Right ventricle myocardium inferior (tissue), 1 donor: ENCODE data around the gene ECEL1. TPM values are rescaled to one million over a fixed set of nuclear protein-coding genes. Genes with fewer than 3 reads are reported as not detected.
A peak's percentile ranks its signal among the peaks of the same experiment; 100 is the strongest.
"Not testable (repeated sequence)": the region's sequence is repeated elsewhere in the genome, so short reads cannot be mapped to it uniquely, and the experiment has no call there.

Experiments
- ATAC-seq: fragments of 200-7000 bp; cut with Tn5 transposase; one replicate; pipeline ENCODE4 v1.9.1; 2020; ENCODE audit warnings: mild to moderate bottlenecking, moderate library complexity
- DNase-seq: peaks from one replicate; pipeline ENCODE4 v3.0.0; 2021; ENCODE audit errors: missing footprints
- intact Hi-C: fragments of 100-400 bp; cut with DNase I; formaldehyde crosslinking; loops from one replicate; pipeline ENCODE4 v1.11.0; 2022
- total RNA-seq: library from RNA; stranded (reverse); fragmentation: NEBNext Ultra II Directional; extraction: Animal tissue kit (Norgen Biotek cat#: 25700); gene quantifications from one replicate; pipeline ENCODE4 v1.2.1, GENCODE V29; 2021
- donor health status: DM: no; HTN: yes; CAD: no; lungs with severe emphysema.

The ECEL1 gene
- total RNA-seq, 1 donor from 2014 or later, result not detected

- intact Hi-C loops, result loop anchor here (5.0 to 10.0 kb wide), 2 partner anchors 114 to 512 kb away; partner anchors contain the start of gene NPPC
- peak; percentile 60 for ATAC-seq
- DNase-seq, result no peak
These were observed 48.5 kb downstream of the ECEL1 start for GRCh38 chr2:232438951-232439757.

- intact Hi-C loops, result loop anchor here (5.0 to 10.0 kb wide), 2 partner anchors 113 to 511 kb away; partner anchors contain the start of gene NPPC
- no peak for ATAC-seq
- DNase-seq, result peak; percentile 23
These were observed 49.5 kb downstream of the ECEL1 start for GRCh38 chr2:232438091-232438490.

- DNase-seq (peak; percentile 53), ATAC-seq (no peak)
- intact Hi-C loops, result loop anchor here (5.0 to 10.0 kb wide), 2 partner anchors 112 to 510 kb away; partner anchors contain the start of gene NPPC
These were observed 50.5 kb downstream of the ECEL1 start for GRCh38 chr2:232437195-232437571.

- intact Hi-C loops, result loop anchor here (5.0 to 10.0 kb wide), 2 partner anchors 112 to 509 kb away; partner anchors contain the start of gene NPPC
- DNase-seq (peak; percentile 51), ATAC-seq (no peak)
These were observed 51.0 kb downstream of the ECEL1 start for GRCh38 chr2:232436381-232437194.

- DNase-seq (peak; percentile 35), ATAC-seq (no peak)
- intact Hi-C loops, result loop anchor here (5.0 to 10.0 kb wide), 2 partner anchors 111 to 509 kb away; partner anchors contain the start of gene NPPC
These were observed 51.8 kb downstream of the ECEL1 start for GRCh38 chr2:232435805-232436204.

GRCh38 chr2:232435375-232435648 lies 52.3 kb downstream of the ECEL1 start:
- DNase-seq (no peak), ATAC-seq (no peak)
- intact Hi-C loops, result loop anchor here (5.0 to 10.0 kb wide), 2 partner anchors 111 to 508 kb away; partner anchors contain the start of gene NPPC

GRCh38 chr2:232434563-232435374 lies 52.9 kb downstream of the ECEL1 start:
- intact Hi-C loops, result loop anchor here (5.0 to 10.0 kb wide), 2 partner anchors 110 to 507 kb away; partner anchors contain the start of gene NPPC
- ATAC-seq (no peak), DNase-seq (peak; percentile 48)

GRCh38 chr2:232434091-232434490 lies 53.5 kb downstream of the ECEL1 start:
- no peak for ATAC-seq
- intact Hi-C loops, result loop anchor here (10.0 kb wide), 1 partner anchor 109 kb away; no protein-coding TSS in a partner anchor
- DNase-seq, result no peak

GRCh38 chr2:232433622-232434021 lies 54.0 kb downstream of the ECEL1 start:
- peak; percentile 11 for DNase-seq
- not testable (repeated sequence) for ATAC-seq
- intact Hi-C loops, result loop anchor here (10.0 kb wide), 1 partner anchor 109 kb away; no protein-coding TSS in a partner anchor

GRCh38 chr2:232432598-232433184 lies 54.9 kb downstream of the ECEL1 start:
- ATAC-seq (no peak), DNase-seq (peak; percentile 39)
- intact Hi-C loops, result loop anchor here (10.0 kb wide), 1 partner anchor 108 kb away; no protein-coding TSS in a partner anchor

- ATAC-seq (no peak), DNase-seq (peak; percentile 45)
- intact Hi-C loops, result loop anchor here (10.0 kb wide), 1 partner anchor 107 kb away; no protein-coding TSS in a partner anchor
These were observed 55.7 kb downstream of the ECEL1 start for GRCh38 chr2:232431705-232432590.

Other genes starting within 250 kb of the ECEL1 start
- gene ALPP, start 109.1 kb downstream of the ECEL1 start, total RNA-seq, result not detected
- not detected for gene ALPG, start 81.0 kb downstream of the ECEL1 start, total RNA-seq
- gene ALPI, start 31.7 kb downstream of the ECEL1 start, total RNA-seq, result not detected
- 0.11 TPM for gene PRSS56, start 32.6 kb upstream of the ECEL1 start, total RNA-seq
- not detected for gene CHRND, start 38.3 kb upstream of the ECEL1 start, total RNA-seq
- gene CHRNG, start 51.9 kb upstream of the ECEL1 start, total RNA-seq, result not detected
- gene TIGD1, start 62.7 kb upstream of the ECEL1 start, total RNA-seq, result 2.0 TPM
- gene EIF4E2, start 62.9 kb upstream of the ECEL1 start, total RNA-seq, result 39.0 TPM
- 26.3 TPM for gene EFHD1, start 145.8 kb upstream of the ECEL1 start, total RNA-seq
- gene GIGYF2, start 209.5 kb upstream of the ECEL1 start, total RNA-seq, result 57.2 TPM